CD4-positive, alpha-beta T cell treated with Interleukin-15 for 1 hour (primary cell): ENCODE measurements around the gene OR10H5.

Experiments used
- DNase-seq: peaks from one replicate; pipeline ENCODE4 v3.0.0-alpha.2; 2020

OR10H5 gene

DNA sequence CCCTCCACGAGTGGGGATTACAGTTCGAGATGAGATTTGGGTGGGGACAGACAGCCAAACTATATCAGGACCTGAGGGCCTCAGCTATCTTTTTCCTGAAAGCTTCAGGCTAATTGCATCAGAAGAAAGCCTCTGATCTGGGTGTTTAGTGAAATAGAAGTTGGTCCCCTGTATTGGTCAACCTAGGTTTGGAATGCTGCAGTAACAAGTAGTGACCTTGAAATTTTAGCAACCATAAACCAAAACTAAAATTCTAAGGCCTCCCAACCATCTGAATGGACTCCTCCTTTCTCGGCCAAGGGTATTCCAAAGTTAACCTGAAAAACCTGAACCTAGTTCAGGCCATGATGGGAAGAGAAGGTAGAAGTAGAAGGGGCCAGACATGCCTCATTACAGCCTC lies 62.9 kb downstream of the OR10H5 start:
- DNase-seq, result no peak
